GM06990 (cell line): ENCODE data around the gene COLEC12.

Experiments used
- DNase-seq: peaks from one replicate; pipeline ENCODE4 v3.0.0-alpha.2; 2011; ENCODE audit not compliant: insufficient read length; ENCODE audit errors: extremely low read depth
- H3K27me3 ChIP-seq: replicated peaks from 2 replicates; pipeline ENCODE4 v1.6.0; 2011; ENCODE audit warnings: low read length; ENCODE audit not compliant: control insufficient read depth, insufficient read depth
- H3K36me3 ChIP-seq: 2 replicates; pipeline ENCODE4 v1.5.1; 2011; ENCODE audit warnings: low read length; ENCODE audit not compliant: control insufficient read depth, insufficient read depth
- H3K4me3 ChIP-seq: replicated peaks from 2 replicates; pipeline ENCODE4 v1.5.1; 2011; ENCODE audit warnings: low read depth, mild to moderate bottlenecking, control low read depth, low read length
- TF ChIP-seq, protein P1 (sequence below): IDR thresholded peaks from 2 replicates; pipeline ENCODE4 v1.5.1; 2011; ENCODE audit warnings: low read length, control low read depth, mild to moderate bottlenecking, inconsistent platforms; ENCODE audit not compliant: insufficient read depth, poor library complexity, severe bottlenecking

Gene COLEC12

DNA sequence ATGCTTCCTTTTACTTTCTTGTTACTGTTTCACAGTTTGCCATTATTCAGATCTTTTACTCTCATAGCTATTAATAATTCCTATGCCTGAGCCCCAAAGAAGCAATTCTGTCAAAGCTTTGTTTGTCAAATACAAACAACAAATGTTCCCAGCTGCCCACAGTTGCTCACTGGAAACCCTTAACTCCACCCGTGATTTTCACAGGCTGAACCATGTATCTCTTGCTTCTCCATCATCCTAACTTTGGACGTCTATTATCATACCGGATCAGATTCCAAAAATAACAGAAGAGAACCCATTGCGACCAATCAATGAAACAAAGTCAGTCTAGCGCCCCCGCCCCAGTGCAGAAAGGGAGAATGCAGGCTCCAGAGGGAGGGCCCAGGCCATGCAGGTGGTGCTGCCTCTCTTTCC is 24.2 kb downstream of the COLEC12 start:
- TF ChIP-seq, protein P1, sequence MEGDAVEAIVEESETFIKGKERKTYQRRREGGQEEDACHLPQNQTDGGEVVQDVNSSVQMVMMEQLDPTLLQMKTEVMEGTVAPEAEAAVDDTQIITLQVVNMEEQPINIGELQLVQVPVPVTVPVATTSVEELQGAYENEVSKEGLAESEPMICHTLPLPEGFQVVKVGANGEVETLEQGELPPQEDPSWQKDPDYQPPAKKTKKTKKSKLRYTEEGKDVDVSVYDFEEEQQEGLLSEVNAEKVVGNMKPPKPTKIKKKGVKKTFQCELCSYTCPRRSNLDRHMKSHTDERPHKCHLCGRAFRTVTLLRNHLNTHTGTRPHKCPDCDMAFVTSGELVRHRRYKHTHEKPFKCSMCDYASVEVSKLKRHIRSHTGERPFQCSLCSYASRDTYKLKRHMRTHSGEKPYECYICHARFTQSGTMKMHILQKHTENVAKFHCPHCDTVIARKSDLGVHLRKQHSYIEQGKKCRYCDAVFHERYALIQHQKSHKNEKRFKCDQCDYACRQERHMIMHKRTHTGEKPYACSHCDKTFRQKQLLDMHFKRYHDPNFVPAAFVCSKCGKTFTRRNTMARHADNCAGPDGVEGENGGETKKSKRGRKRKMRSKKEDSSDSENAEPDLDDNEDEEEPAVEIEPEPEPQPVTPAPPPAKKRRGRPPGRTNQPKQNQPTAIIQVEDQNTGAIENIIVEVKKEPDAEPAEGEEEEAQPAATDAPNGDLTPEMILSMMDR: no peak
- Histone ChIP-seq H3K4me3 (no peak overlapping the region), H3K36me3 (no peaks in the 10 kb centered on the region), H3K27me3 (no peaks in the 10 kb centered on the region)
- DNase-seq: no peak

DNA sequence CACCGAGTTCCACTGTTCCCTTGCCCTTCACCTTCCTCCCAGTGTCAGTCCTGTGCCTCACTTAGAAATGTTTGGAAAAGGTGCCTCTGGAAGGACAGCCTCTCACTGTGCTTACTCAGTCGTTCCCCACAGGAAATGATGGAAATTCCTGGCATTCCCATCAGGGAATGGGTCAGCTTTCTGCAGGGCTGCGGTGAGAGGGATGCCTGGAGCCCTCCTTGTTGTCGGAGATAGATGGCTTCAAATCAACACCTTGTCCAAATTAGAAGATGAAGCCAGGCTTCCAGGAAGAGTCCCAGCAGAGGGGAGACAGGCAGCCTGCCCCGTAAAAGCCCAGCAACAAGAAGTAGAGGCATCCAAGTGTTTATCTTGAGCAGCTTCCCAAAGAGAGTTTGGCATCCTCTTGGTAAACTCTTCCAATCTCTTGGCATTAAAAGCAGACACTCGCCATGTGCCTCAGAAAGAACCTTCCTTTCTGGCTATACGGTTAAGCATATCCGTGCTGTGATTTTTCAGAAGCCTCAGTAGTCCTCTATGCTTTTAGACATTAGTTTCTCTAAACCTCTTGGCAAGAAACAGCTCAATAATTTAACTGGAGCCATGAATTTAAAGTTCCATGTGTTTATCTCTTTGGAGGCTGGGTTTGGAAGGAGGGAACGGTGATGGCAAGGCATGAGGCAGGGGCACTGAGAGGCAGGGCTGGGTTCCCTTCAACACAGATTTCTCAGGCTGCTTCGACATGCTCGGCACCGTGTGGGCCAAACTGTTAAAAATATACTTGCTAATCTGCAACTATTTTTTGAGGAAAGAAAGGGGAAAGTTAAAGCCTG is 25.1 kb downstream of the COLEC12 start:
- Histone ChIP-seq H3K27me3 (no peaks in the 10 kb centered on the region), H3K36me3 (no peaks in the 10 kb centered on the region), H3K4me3 (no peak overlapping the region)
- no peak for DNase-seq
- TF ChIP-seq, protein P1: no peak

DNA sequence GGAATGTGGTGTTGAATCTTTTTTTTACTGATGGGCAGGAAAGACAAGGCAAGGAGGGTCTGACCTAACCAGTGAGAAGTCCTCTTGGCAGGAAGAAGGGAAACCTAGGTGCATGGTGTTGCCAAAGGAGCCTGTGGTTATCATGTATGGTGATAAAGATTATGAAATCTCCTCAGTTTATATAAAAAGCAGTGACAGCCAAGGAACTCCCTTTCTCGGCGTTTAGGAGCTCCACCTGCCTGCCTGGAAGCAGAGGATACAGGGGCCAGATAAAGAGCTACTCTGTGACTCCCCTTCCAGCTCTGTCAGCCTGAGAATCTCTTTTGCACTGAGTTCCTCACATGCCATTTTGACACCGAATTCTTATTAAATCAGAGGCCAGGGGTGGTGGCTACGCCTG is 26.1 kb downstream of the COLEC12 start:
- no peak for DNase-seq
- no peaks in the 10 kb centered on the region for H3K27me3 ChIP-seq
- H3K4me3 ChIP-seq: no peak overlapping the region
- H3K36me3 ChIP-seq: no peaks in the 10 kb centered on the region
- TF ChIP-seq, protein P1: no peak

DNA sequence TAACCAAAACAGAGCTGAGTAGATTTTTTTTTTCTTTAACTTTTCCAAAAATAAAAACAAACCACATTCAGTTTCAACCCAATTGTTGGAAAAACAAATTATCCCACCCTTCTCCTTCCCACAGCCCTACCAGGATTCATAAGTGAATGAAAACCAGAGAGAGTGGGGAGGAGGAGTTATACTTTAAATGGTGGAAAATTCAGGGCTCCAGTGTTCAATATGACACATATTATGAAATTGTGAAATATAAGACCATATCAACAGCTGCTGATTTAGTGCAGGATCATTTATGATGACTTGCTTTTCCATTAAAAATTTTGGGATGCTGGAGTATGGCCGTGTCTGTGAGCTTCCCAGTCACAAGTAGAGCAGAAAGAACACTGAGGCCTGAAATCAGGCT is 26.7 kb downstream of the COLEC12 start:
- TF ChIP-seq, protein P1: no peak
- Histone ChIP-seq H3K4me3 (no peak overlapping the region), H3K36me3 (no peaks in the 10 kb centered on the region), H3K27me3 (no peaks in the 10 kb centered on the region)
- no peak for DNase-seq

DNA sequence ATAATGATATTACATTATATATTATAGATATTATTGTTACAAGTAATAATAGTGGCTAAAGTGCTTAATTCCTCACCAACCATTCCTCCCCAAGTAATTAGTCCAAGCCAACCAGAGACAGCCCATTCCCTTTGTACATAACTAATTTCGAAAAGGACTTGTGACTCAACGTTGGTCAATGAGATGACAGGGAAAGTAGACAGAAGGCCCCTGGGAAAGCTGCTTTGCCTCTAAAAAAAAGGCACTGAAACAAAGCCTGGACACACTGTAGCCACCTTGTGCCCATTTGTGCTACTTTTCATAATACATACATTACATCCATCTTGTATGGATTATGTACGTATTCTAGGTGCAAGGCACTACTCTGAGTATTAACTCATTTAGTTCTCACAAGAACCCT is 28.8 kb downstream of the COLEC12 start:
- TF ChIP-seq, protein P1: no peak
- no peak for DNase-seq
- Histone ChIP-seq H3K36me3 (no peaks in the 10 kb centered on the region), H3K27me3 (no peaks in the 10 kb centered on the region), H3K4me3 (no peak overlapping the region)
